Cardiac fibroblast (primary cell): ENCODE results near the gene E2F7.
A peak's percentile ranks its signal among the peaks of the same experiment; 100 is the strongest.

Experiments
- DNase-seq, 2 donors: peaks; one replicate each; pipeline versions ENCODE4 v3.0.0 to v3.0.0-alpha.2; 2010; ENCODE audit warnings: low read depth in 2 of 2
- H3K4me3 ChIP-seq, 2 donors: replicated peaks in 1 of 2; 1 replicate in 1 of 2; 2 replicates in 1 of 2; pipeline ENCODE4 v1.5.1; 2011; ENCODE audit warnings: low read depth in 2 of 2, low read length in 2 of 2, mild to moderate bottlenecking in 2 of 2, moderate library complexity in 1 of 2
- CTCF ChIP-seq: IDR thresholded peaks from one replicate; pipeline ENCODE4 v1.5.1; 2011; ENCODE audit warnings: low read depth, mild to moderate bottlenecking, low read length, inconsistent platforms

The E2F7 gene

GRCh38 chr12:77054851-77055250, 10.5 kb downstream of the E2F7 start:
- no peak for TF ChIP-seq CTCF
- H3K4me3 ChIP-seq: no peak overlapping the region
- DNase-seq: no peak

- DNase-seq: peak; percentile 10 to 17
- H3K4me3 ChIP-seq: no peak overlapping the region
- TF ChIP-seq CTCF: no peak
Observed at GRCh38 chr12:77053259-77053658, 12.1 kb downstream of the E2F7 start.

GRCh38 chr12:77049767-77050353, 15.5 kb downstream of the E2F7 start:
- H3K4me3 ChIP-seq: no peak overlapping the region
- TF ChIP-seq CTCF: peak; percentile 79
- peak; percentile 78 to 82 for DNase-seq

GRCh38 chr12:77047341-77048109, 17.8 kb downstream of the E2F7 start:
- no peak overlapping the region for H3K4me3 ChIP-seq
- peak in 1 of 2 donors; percentile 5 for DNase-seq
- TF ChIP-seq CTCF: no peak

GRCh38 chr12:77046468-77046867, 18.9 kb downstream of the E2F7 start:
- DNase-seq: no peak
- H3K4me3 ChIP-seq: no peak overlapping the region
- TF ChIP-seq CTCF: no peak

GRCh38 chr12:77045183-77045582, 20.2 kb downstream of the E2F7 start:
- no peak for DNase-seq
- TF ChIP-seq CTCF: no peak
- H3K4me3 ChIP-seq: no peak overlapping the region

GRCh38 chr12:77044721-77045120, 20.6 kb downstream of the E2F7 start:
- TF ChIP-seq CTCF: no peak
- no peak for DNase-seq
- no peak overlapping the region for H3K4me3 ChIP-seq
